Liver (tissue), 3 donors: Measurements from ENCODE around the gene TIAM1.

Experiments
- ATF3 ChIP-seq: IDR thresholded peaks from 2 replicates; pipeline ENCODE4 v1.6.1; 2016; ENCODE audit warnings: antibody characterized with exemption
- CTCF ChIP-seq: fragments of 150-350 bp; IDR thresholded peaks from 2 replicates; pipeline ENCODE4 v1.5.1; 2017; ENCODE audit warnings: improper control_type of control experiment, low read depth, low read length; ENCODE audit not compliant: missing input control
- HNF4A ChIP-seq, 2 donors: conservative IDR thresholded peaks; 2 replicates each; pipeline ENCODE4 v1.6.1; 2016; ENCODE audit warnings: antibody characterized with exemption in 2 of 2, mild to moderate bottlenecking in 2 of 2
- RAD21 ChIP-seq, 2 donors: IDR thresholded peaks; 2 replicates each; pipeline ENCODE4 v1.6.1; 2016; ENCODE audit warnings: antibody characterized with exemption in 2 of 2, mild to moderate bottlenecking in 2 of 2
- TAF1 ChIP-seq: conservative IDR thresholded peaks from 2 replicates; pipeline ENCODE4 v1.6.1; 2016; ENCODE audit warnings: antibody characterized with exemption, mild to moderate bottlenecking
- donor health status: healthy.
- donor health status: healthy.

- TF ChIP-seq ATF3 (no peak), CTCF (no peak), RAD21 (IDR thresholded peaks at IDR 0.05) (no peak), TAF1 (no peak), HNF4A (conservative IDR thresholded peaks at IDR 0.05) (no peak)
Observed at GRCh38 chr21:31194510-31195293, 149.4 kb downstream of the TIAM1 start.
